Dermis blood vessel endothelial cell (primary cell): ENCODE results near the gene WDR1. TPM values are rescaled to one million over a fixed set of nuclear protein-coding genes. Genes with fewer than 3 reads are reported as not detected.

ENCODE experiments used
- DNase-seq: peaks from one replicate; pipeline ENCODE4 v3.0.0; 2010
- total RNA-seq: library from RNA; depleted of rRNA; stranded (reverse); fragments of >200 nt; gene quantifications from 2 replicates; pipeline ENCODE4 v1.2.3, GENCODE V29; 2014

The WDR1 gene
- total RNA-seq, 1 donor from 2014 or later: 344 TPM

DNA sequence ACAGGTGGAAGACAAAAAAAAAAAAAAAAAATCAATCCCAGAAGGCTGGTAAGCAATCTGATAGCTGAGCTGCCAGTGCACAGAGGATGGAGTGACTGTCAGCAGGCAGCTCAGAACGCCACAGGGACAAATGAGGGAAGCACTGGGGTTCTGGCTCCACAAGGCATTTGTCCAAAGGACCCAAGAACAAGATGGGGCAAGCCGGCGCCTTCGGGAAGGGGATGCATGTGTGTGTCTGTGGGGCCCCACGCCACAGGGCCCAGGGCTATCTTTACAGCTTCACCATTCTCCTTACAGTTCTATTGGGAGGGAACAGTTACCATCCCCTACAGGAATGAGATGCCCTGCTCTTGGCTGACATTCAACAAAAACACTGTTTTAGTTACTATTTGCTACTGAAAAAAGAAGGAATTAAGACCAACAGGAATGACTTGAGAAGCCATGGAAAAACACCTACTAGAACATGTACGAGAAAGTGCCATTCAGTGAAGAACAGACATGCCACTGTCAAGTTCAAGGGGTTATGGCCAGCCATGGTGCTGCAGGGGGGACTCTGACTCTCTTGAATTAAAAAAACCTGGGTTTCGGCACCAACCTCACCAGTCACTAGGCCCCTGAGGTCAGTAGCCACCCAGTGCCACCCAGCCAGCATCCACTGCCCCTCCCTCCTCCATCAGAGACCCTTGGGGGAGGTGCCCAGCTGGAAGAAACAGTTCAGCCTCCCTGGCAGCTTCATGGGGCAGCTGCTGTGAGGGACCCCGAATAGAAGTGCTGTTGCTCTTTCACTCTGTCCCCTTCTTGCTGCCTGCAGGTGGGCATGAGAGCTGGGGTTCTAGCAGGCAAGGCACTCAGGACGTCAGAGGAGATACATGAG is 18.5 kb downstream of the WDR1 start:
- no peak for DNase-seq

DNA sequence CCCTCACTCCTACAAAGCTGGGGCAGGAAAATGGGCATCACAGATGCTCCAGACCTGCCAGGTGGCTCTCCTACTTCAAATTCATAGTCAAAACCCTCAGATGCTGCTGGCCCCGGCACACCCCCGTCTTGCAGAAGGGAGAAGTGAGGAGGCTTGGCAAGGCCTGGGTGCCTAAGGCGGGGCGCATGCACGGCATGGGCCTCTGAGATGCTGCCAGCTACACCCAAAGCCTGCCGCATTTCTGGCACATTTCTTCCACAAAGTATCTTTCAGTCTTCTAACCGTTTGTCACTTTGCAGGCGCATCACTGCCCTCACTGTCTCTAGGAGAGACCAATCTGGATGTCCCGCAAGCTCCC is 19.6 kb downstream of the WDR1 start:
- no peak for DNase-seq

DNA sequence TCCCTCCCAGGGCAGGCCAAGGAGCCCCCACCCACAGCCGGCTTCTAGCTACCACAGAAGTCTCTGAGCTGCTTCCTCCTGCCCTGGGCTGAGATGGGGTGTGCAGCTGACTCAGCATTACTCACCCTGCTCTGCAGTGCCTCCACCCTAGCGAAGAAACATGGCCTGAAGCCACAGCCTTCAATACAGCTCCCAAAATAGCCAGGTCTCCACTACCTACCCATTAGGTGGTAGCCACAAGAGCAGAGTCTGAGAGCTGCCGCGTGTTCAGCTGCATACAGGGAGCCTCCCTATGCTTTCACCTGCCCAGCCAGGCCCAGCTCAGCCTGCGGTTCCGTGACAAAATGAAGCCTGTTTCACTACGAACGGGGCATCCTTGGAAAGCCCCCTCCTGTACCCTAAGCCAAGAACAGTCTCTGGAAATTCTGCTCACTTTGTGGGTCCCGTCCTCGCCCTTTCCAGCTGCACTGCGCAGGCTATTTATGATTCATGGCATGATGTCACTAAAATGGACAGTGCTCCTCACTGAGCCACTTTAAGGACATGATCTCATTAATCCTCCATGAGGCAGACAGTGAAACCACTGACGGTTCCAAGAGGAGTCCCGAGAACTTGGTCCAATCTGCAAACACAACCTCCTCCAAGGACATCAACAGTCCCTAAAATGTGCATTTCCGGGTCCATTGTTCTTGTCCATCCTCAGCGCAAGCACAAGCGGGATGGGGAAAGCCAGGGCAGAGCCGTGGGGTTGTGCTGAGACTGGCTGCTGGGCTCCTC is 20.2 kb downstream of the WDR1 start:
- DNase-seq: peak; percentile 80

DNA sequence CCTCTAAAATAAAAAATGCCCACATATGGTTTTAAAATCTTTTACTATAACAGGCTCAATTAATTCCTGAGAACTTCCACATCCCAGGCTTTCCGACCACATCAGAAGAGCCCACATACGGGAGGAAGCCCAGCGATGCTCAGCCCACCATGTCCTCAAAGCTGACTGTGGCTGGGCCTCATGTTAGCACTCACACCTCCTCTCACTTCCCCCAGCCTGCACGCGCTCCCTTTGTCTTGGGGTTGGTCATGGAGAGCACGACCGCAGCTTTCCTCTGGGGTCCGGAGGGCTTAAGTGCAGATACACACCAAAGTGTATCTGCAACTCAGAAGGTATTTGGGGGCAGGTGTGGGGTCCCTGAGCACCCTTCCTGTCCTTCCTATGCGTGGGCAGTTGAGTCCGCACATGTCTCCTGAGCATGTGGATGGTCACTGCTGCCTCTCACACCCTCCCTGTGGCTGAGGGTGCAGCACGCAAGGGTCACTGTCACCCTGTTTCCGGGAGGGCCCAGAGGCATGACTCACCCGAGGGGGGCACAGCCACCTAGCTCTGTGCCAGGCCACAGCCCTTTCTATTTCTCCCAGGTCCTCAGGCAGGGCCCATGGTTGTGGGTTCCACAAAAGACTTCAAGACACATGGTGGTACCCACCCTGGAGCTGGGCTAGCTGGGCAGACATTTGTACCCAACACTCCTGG is 21.2 kb downstream of the WDR1 start:
- no peak for DNase-seq

DNA sequence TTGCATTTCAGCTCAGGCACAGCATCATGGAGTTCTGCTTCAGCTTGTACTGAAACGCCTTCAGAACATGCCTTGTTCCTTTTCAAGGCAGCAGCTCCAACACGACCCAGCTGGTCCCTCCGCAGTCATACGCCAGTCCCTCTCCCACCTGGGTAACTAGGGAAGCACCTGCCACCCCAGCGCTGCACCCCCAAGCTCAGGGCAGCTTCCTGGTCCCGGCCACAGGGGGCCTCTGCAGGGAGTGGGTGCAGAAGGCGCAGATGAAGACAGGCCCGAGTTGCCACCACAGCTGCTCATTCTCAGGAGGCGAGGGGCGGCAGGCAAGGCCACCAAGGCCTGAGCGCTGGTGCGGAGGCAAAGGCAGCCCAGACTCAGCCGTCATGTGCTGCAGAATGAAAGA is 21.8 kb downstream of the WDR1 start:
- DNase-seq: no peak

DNA sequence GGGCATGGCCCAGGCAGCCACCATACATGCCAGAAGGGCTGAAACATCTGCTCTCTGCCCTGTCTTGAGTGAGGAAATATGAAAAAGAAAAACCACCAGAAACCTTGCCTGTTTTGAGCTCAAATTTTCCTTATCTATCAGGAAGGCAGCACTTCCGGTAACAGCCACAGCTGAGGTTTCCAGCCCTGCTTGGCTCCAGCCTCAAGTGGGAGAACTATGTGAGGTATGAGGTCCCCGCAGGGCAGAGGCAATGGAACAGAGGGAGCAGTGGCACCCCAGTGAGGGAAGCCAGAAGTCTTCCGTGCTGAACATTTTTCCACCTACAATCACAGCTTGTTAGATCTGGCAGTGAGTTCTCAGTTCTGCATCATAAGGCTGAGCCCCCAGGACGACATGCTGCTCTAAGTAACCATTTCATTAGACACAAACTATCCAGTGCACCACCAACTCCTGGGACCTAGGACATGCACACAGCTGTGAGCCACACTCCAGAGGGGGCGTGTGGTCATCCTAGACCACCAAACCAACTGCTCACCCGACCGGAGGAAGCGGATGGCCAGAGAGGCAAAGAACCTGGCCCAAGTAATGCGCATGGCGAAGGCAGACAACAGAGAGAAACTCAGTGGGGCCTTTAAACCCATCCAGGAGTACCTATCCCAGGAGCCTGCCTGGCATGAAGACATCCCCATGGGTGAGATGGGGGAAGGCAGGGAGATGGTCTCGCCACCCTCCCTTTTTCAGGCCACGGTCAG is 22.6 kb downstream of the WDR1 start:
- peak; percentile 95 for DNase-seq

DNA sequence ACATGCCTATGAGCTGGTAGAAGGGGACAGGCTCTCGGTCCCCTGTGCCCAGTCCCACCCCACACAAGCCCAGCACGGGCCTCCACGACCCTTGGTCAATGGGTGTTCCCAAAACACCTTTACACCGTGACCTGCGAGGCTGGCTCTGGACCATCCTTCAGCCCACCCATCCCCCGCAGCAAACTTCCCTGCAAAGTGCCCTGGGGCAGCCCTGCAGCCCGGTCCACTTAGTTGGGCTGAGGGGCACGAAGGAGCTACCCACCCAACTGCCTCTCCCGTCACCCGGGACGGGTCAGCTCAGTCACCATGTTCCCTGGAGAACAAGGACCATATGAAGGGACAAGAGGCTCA is 23.4 kb downstream of the WDR1 start:
- DNase-seq: no peak

DNA sequence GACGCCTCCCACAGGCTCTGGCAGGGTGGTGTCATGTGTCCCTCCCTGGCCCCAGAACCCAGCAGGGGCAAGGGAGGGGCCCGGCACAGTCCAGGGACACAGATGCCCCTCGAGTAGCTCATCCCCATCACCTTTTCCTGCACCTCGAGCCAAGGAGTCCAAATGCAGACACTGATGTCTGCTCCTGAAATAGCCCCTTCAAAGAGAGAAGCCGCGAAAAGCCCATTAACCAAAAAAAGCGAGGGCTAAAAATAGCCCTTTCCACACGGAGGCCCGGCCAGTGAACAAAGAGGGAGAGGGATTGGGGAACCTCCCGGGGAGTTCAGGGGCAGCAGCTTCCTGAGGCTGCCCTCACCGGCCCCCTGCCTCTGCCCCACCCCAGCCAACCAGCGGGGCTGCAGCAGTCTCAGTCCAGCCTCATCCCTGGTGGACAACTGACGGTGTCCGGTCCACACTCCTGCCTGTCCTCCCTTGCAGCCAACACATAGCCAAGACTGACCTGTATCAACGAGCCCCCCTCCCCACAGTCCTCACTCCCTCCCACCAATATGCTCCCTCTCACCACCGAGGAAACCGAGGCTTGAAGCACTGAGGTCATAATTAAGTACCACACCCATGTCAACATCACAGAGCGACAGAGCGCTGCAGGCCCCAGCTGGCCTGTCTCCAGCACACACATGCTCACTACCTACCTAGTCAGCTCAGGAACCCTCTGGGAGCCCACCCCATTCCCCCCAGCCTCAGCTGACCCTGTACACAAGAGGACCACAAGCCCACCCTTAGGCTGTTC is 23.9 kb downstream of the WDR1 start:
- no peak for DNase-seq

DNA sequence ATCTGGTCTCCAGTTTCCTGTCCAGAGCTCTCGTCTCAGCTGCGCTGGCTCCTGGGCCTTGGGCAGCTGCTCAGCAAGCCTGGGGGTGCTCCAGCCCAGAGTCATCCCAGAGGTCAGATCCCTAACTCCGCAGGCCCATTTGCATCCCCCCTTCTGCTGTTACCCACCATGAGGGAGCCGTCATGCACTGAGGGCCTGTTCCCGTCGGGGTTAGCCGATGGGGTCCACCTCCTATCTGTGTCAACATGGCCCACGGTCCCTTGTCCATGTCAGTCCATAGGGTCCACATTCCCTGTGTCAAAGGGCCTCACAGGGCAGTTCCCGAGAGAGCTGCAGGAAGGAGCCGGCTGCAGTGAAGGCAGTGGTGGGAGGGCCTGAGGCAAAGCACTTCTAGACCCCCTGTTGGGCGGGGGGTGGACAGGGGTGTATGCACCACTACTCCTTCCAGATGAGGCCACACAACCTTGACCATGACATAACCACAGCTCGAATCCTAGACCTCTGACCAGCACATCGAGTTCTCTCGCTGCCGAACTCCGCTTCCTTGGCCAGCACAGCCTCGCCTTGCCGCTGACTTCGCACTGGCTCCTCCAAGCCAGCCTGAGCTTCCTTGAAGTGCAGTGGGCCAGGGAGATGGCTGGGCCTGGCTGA is 24.9 kb downstream of the WDR1 start:
- DNase-seq: no peak

DNA sequence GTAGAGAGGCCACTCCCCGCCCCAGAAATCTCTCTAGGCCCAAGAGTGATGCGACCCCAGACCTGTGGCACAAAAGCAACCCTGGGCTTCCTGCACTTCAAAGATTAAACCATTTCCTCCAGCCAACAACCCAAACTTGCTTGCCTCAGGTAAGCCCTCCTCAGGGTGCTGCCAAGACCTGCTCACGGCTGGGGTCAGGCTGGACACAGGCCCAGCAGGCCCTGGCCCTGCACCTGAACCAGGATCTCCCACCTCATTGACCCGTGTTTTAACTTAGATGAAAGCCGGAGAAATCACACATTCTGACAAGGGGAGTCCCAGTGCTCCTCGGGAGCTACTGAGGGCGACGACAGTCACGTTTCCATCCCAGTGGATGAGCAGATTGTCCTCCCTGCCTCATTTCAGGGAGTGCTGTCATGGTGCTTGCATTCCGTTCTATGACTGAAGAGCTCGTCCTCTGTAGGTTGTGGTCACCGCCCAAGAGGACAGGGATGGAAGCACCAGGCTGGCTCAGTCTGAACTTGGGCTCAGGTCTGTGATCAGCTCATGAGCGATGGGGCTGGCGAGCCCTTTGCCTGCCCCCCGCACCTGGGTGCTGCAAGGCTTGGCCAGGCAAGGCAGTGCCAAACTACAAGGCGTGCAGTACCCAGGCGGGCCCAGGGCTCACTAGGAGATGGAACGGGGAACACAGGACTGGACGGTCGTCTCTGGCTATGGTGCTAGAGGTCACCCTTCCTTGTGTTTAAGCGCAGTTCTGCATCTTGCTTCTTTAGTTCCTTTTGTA is 25.9 kb downstream of the WDR1 start:
- DNase-seq: no peak

DNA sequence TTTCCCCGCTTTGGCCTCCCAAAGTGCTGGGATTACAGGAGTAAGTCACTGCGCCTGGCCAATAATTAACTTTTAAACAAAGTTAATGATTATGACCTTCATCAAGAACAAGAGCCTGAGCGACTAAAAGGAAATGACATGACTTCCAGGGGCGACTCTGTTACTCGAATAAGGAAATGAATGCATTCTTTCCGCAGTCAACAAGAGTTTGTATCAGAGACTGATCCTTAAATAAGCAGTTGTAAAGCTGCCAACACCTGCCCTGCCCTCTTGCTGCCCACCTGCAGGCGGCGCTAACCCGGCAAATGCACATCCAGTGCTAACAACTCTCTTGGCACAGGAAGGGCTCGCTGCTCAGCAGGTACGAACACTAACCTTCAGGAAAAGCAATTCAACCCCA is 27.3 kb downstream of the WDR1 start:
- DNase-seq: peak; percentile 94

DNA sequence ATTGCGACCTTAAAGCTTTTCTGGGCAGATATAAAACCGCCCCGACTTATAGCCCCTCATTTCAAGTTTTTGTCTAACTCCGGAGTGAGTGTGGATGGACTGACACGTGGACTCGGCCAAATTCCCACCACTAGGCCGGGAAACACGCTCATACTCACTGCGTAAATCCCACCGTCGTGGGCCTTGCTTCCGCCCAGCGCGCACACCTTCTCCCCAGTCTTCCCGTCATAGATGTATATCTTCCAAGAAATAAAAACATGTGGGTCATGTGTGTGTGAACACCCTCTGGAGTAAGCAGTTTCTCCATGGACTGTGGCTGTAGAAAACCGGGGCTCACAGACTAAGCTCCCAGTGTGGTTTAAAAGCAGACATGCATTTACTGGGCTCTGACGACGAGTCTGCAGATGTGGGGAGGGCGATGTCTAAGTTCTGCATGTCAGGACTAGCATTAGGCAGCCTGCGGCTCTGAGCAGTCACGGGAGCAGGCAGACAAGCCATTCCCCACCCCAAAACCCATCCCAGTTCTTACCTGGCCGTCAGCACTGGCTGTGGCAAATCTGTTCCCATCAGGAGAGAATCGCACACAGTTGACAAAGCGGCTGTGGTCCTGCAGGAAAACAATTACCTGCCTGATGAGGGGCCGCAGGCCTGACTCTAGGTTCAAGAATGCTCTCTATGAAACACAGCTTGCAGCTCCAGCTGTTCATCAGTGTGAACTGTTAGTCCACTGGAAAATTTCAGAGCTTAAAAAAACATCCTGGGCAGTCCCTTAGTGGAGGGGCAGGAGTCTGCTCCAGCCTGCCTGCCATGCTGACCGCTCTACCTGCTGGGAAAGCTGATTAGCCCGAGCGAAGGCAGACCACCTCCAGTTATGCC is 28.2 kb downstream of the WDR1 start:
- DNase-seq: no peak

DNA sequence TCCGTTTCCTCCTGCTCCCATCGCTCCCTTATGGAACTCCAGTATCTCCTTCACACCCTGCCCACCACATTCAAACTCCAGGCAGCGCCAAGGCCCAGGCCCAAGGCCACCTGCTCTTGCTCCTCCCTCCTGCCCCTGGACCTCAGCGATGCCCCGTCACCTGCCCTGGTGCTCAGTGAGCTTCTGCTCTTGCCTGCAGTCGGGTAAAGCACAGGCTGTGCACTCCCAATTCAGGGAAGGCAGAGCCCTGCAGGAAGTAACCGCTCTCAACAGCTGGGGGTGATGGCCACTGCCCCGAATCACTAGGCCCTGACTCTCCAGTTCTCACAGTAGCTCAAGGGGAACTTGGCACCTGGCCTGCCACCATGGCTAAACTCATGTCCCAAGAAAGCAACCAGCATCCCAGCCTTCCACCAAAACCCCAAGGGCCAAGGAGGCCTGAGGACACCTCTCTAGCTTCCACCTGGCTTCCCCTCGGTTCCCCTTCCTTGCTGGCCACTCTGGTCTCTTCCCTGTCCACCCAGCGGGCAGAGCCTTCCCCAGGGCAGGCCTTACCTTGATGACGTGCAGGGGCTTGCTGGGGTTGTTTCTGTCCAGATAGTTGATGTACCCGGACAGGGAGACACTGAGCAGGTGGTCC is 29.3 kb downstream of the WDR1 start:
- DNase-seq: no peak

DNA sequence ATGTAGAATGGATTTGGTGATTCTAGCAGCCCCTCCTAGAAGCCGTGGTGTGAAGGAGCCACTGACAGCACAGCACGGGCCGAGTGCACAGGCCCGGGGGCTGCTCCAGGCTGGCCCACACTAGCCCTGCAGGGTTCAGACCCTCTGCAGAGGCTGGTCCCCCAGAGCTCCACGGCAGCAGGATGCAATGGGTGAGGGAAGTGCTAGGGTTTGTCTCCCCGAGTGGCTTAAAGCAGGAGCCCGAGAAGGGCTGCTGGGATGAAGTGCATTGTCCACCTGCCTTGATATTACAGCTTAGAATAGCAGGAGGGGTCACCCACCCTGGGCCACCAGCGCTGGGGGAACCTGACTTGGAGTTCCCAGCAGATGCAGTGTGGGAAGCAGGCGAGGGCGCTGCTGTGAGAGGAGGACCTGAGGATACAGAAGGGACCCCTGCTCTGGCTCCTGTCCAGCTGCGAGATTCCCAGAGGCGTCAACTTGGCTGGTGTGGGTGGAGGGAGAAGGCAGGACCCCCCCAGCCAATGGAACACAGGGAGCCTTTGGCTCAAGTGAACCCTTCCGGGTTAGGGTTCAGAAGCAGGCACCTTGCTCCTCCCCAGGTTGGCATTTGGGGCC is 30.0 kb downstream of the WDR1 start:
- DNase-seq: no peak

DNA sequence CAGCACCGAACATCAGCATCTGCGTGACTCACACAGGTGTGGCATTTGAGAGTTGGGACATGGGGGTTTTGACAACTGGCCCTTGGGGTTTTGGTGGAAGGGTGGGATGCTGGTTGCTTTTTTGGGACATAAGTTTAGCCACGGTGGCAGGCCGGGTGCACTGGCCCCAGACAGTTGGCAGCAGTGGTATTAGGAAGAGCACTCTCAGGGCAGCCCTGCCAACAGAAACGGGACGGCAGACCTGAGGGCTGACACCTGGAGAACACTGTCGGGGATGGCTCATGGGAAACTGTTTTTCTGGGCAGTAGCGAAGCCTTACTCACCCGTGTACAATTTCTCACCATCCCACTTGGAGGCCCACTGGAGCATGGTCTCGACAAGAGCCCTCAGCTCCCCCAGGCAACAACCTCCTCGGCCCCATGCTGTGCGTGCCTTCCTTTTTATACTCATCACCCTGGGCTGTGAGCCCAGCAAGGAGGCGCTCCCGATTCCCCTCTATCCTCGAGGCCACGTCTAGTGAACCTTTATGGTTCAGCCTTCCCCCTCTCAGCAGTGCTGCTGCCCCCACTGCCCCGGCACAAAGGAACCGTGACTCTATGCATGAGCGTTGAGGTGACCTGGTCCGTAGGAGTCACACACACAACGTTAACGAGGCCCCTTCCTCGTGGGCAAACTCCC is 30.6 kb downstream of the WDR1 start:
- DNase-seq: no peak

DNA sequence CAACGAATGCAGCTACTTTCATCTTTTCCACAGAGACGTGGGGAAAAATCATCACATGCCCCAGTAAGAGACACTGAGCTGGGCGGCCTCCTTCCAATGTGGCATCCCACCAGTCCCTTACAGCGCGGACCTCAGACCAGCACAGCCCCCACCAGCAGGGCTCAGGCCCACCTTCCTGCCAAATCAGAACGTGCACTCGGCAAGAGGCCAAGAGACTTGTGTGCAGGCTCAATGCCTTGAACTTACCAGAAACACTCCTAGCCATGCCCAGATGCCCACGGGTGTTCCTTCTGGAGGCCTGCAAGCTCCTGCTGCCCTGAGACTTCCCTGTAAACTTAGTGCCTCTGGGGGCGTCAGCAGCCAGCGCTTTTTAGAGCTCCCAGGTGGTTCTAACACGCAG is 31.2 kb downstream of the WDR1 start:
- DNase-seq: no peak

DNA sequence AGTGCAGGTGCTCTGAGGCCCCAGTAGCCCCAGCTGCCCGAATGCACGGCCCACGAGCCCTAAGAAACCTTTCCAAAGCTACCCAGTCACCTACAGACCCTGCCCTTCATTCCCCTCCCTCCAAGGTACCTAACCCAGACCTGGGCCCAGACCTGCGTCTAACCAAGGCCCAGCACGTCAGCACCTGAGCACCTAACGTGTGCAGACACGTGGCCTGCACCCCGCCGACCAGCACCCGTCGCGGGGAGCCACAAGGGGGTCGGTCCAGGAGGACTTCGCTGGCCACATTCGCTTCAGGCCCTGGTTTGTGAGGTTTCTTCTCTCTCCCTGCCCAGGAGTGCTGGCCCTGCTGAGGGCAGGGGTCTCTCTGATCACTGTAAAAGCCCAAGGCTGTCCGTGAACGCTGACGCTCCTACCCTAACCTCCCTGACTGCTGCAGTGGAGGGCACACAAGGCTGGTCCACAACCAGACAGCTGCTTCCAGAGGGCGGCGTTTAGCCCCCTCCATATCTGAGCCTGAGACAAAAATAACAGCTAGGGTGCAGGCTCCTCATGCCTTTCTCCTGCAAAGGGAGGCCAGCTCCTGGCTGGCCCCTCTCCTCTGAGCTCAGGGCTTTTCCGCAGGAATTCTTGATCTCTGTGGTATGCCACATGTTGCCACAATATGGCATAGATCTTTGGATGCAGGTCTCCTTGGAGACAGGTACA is 31.8 kb downstream of the WDR1 start:
- no peak for DNase-seq
